GM18870 (cell line): ENCODE results near the gene DHX35.
"Not testable (repeated sequence)": the region's sequence is repeated elsewhere in the genome, so short reads cannot be mapped to it uniquely, and the experiment has no call there.

Source experiments
- ATAC-seq: cut with Tn5 transposase; IDR thresholded peaks from one replicate; pipeline ENCODE4 v1.9.1; 2021; ENCODE audit warnings: moderate library complexity; ENCODE audit not compliant: unreplicated experiment

Gene DHX35

GRCh38 chr20:38939686-38940085, 22.5 kb upstream of the DHX35 start:
- ATAC-seq, result no peak

GRCh38 chr20:38940644-38941043, 21.5 kb upstream of the DHX35 start:
- ATAC-seq, result no peak

- no peak for ATAC-seq
Measured at GRCh38 chr20:38941726-38942389, 20.3 kb upstream of the DHX35 start.

DNA sequence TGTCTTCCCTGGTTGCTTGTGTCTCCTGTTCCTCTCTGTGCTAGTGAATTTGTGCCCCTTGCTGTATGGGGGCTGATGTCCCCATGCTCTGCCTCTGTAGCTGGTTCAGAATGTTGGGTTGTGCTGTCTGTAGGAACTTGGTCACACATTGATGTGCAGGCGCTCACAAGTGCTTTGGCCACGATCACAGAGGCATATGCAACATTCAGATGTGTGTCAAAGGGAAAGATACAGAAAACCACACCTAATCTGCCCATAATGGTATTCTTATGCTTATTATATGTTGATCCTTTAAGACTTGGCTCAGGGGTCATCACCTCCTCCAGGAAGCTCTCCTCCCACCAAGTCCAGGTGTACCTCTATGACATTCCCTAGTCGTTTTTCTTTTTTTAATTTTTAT, 17.1 kb upstream of the DHX35 start:
- ATAC-seq, result no peak

- ATAC-seq, result no peak
Measured at GRCh38 chr20:38946836-38947235, 15.3 kb upstream of the DHX35 start.

GRCh38 chr20:38947931-38948362, 14.2 kb upstream of the DHX35 start:
- ATAC-seq, result no peak

DNA sequence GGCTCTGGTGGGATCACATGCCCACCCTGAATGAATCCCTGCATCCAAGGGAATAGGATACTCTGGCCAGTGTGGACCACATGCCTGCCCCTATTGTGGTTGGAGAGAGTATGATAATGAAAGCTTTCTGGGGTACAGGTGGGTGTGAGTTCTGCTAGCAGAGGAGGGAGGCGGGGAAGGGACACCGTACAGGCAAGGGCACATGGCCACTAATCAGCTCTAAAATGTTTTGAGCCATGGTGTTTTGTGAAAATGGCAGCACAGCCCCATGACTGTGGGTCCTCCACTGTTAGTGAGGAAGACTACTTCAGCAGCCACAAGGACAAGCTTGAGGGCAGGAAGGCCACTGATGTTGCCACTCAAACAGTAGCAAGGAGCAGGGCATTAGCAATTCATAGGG, 11.9 kb upstream of the DHX35 start:
- no peak for ATAC-seq

GRCh38 chr20:38951611-38952010, 10.5 kb upstream of the DHX35 start:
- ATAC-seq, result no peak

DNA sequence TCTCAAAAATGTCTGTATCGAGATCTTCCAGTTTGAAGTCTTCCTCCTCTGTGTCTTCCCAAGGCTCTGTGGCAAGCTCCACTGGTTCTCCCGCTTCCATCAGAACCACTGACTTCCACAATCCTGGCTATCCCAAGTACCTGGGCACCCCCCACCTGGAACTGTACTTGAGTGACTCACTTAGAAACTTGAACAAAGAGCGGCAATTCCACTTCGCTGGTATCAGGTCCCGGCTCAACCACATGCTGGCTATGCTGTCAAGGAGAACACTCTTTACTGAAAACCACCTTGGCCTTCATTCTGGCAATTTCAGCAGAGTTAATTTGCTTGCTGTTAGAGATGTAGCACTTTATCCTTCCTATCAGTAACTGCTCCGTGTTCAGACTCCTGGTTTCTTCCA, 10.0 kb upstream of the DHX35 start:
- ATAC-seq, result no peak

DNA sequence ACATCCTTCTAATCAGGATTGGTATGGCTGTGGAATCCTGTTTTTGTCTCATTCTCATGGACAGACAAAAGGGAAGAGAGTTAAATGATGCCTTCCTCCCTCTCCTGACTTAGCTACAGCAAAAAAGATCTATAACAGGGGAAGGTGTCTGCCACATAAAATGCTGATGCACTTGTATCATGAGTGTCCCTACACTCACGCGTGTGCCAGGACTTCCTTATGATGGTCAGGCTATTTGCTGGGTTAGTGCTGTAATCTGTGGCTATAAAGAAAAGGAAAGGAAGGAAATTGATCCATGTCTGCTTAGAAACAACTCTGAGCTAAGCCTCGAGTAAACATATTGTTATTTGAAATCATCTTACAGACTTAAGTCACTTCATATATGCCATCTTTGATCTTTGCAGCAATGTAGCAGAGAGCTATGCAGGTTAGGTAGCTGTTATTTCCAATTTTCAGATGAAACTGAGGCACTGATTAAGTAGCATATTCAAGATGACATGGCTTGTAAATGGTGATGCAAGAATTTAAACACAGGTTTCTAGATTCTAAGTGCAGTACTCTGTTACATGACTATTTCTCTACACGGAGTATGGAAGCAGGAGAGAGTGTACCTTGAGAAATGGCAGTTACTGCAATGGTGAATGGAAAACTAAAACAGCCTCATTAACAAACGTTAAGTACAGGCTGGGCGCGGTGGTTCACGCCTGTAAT, 8.4 kb upstream of the DHX35 start:
- ATAC-seq, result no peak

GRCh38 chr20:38957235-38957876, 4.8 kb upstream of the DHX35 start:
- ATAC-seq, result no peak

DNA sequence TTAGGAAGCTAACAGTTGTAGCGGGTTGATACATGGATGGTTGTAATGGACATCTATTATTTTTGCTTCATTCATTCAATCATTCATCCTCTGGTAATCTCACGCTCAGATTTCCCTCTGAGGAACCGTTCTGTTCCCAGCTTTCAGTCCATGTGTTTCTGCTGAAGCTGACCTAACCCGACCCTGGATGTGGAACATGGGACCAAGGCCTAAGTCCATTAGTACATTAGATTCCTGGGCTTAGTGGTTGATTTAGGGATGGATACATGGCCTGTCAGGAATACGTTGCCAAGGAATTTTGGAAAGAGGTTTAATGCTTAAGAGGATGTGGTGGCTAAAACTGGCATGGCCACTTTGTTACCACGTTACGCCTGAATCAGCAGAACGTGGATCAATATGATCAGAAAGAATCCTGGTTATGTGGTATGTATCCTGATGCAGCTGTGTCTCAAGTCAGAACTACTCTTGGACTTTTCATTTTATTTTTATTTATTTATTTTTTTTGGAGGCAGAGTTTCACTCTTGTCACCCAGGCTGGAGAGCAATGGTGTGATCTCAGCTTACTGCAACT, 4.1 kb upstream of the DHX35 start:
- no peak for ATAC-seq

DNA sequence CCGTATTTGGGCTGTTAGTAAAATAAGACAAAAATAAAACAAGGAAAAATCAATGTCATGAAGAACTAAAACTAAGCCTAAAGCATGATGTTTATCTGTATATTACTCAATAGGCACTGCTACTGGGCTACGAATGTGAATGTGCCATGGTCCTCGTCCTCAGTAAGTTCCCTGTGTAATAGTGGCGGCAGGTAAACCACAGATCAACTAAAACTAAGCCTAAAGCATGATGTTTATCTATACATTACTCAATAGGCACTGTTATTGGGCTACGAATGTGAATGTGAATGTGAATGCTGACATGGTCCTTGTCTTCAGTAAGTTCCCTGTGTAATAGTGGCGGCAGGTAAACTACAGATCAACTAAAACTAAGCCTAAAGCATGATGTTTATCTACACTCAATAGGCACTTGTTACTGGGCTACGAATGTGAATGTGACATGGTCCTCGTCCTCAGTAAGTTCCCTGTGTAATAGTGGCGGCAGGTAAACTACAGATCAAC, 1.9 kb upstream of the DHX35 start:
- not testable (repeated sequence) for ATAC-seq

GRCh38 chr20:38961530-38962043, 557 bp upstream of the DHX35 start:
- ATAC-seq, result no peak

DNA sequence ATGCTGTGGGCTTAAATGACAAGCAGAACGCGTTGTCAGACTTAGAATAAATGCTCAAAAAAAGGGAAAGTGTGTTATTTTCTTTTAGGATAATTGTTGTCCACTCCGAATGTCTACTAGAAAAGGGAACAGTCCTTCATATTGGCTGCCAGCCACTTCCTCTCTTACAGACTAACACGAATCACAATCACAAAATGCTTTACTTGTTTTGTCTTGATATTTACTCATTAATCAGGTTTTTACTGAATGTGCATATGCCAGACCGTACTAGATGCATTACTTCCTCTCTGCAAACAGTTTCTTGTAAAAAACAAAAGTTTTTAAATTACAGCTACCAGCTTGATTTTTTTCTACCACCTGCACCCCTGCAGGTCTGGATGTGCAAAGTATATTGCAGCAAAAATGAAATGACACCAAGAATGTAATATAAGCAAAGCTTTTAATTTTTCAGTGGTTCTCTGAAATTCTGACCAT, 821 bp downstream of the DHX35 start:
- ATAC-seq, result no peak

DNA sequence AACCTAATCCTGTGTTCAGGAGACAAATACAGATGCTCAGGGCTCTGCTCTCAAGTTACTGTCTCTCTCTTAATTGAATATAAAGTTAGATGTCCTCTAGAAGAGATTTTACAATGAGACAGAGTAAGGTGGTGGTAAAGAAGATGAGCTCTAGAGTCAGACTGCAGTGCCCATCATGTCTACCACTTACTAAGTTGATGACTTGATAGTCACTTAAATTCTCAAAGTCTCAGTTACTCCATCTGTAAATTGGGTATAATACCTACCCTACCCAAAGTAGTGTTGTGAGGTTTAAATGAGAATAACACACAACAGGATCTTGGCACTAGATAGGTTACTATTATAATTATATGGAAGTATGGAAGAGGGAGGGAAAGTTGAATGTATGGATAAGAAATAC, 1.6 kb downstream of the DHX35 start:
- ATAC-seq, result no peak

DNA sequence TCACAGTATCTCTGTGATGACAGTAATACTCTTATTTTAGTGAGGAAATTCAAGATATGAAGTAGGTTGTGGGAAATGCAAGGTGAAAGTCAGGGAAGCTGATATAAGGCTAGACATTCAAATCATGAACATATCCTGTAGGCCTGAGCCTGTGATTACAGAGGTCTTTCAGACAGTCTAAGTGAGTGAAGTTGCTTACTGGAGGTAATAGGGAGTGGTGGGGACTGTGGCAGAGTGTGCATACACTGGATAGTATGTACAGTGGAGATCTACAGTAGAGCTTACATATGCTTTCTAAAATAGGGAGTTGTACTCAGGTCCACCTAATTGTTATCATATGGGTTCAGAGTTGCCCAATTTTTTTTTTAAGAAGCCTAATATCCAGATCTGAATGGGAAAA, 3.1 kb downstream of the DHX35 start:
- ATAC-seq, result no peak

GRCh38 chr20:38968090-38968489, 5.9 kb downstream of the DHX35 start:
- ATAC-seq, result no peak

- no peak for ATAC-seq
Measured at GRCh38 chr20:38969708-38970107, 7.6 kb downstream of the DHX35 start.

DNA sequence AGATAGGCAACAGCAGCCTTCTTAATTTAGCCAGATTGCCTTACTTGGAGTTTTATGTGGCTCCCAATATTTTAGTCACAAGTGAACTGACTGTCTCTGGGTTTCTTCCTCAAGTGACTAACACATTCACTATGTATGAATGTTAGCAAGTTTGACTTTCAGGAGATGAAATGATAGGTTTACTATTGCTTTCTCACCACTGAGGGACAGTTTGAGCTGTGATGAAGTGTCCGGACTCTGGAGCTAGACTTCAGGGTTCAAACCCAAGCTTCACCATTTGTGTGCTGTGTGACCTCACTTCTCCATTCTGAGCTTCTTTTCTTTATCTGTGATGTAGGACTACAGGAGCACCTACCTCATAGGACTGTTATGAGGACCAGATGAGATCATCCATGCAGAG, 8.2 kb downstream of the DHX35 start:
- no peak for ATAC-seq

- no peak for ATAC-seq
Measured at GRCh38 chr20:38973107-38973506, 11.0 kb downstream of the DHX35 start.
